GM12878 (cell line): ENCODE results near the gene MAP4K1. TPM values are rescaled to one million over a fixed set of nuclear protein-coding genes. Genes with fewer than 3 reads are reported as not detected.

Experiments used
- BACH1 ChIP-seq: fragments of 450-650 bp; IDR thresholded peaks from 2 replicates; pipeline ENCODE4 v1.6.1; 2017; ENCODE audit warnings: mild to moderate bottlenecking, borderline replicate concordance
- BMI1 ChIP-seq: fragments of 450-650 bp; IDR thresholded peaks from 2 replicates; pipeline ENCODE4 v1.6.1; 2016; ENCODE audit warnings: mild to moderate bottlenecking, moderate library complexity, borderline replicate concordance
- CREB1 ChIP-seq: IDR thresholded peaks from 2 replicates; pipeline ENCODE4 v1.6.1; 2012; ENCODE audit warnings: low read depth, mild to moderate bottlenecking, inconsistent platforms
- CUX1 ChIP-seq: IDR thresholded peaks from 2 replicates; pipeline ENCODE4 v1.6.1; 2012; ENCODE audit warnings: improper control_type of control experiment, low read depth, low read length; ENCODE audit not compliant: insufficient replicate concordance
- EZH2 ChIP-seq: IDR thresholded peaks from 2 replicates; pipeline ENCODE4 v1.6.1; 2012; ENCODE audit warnings: low read depth, mild to moderate bottlenecking, control low read depth, inconsistent platforms, low read length, borderline replicate concordance; ENCODE audit not compliant: control insufficient read depth
- MAX ChIP-seq: IDR thresholded peaks from 2 replicates; pipeline ENCODE4 v1.6.1; 2012; ENCODE audit warnings: low read depth, low read length, improper control_type of control experiment
- MYB ChIP-seq: fragments of 150-350 bp; IDR thresholded peaks from 2 replicates; pipeline ENCODE4 v1.6.1; 2014; ENCODE audit warnings: mild to moderate bottlenecking, low read depth, low read length, borderline replicate concordance
- NFYB ChIP-seq: IDR thresholded peaks from 2 replicates; pipeline ENCODE4 v1.6.1; 2011; ENCODE audit warnings: low read depth, mild to moderate bottlenecking, low read length, improper control_type of control experiment, moderate library complexity; ENCODE audit not compliant: insufficient read depth
- SKIL ChIP-seq: fragments of 450-650 bp; IDR thresholded peaks from 2 replicates; pipeline ENCODE4 v1.6.1; 2017; ENCODE audit warnings: mild to moderate bottlenecking, low read depth, inconsistent platforms; ENCODE audit not compliant: poor library complexity, severe bottlenecking
- STAT1 ChIP-seq: fragments of 450-650 bp; conservative IDR thresholded peaks from 2 replicates; pipeline ENCODE4 v1.6.1; 2014; ENCODE audit warnings: antibody characterized with exemption, mild to moderate bottlenecking
- YBX1 ChIP-seq: fragments of 450-650 bp; IDR thresholded peaks from 2 replicates; pipeline ENCODE4 v1.6.1; 2016; ENCODE audit warnings: antibody characterized with exemption
- YY1 ChIP-seq: IDR thresholded peaks from 2 replicates; pipeline ENCODE4 v1.6.1; 2011; ENCODE audit warnings: low read depth, mild to moderate bottlenecking, low read length
- ZNF274 ChIP-seq: IDR thresholded peaks from one replicate; pipeline ENCODE4 v1.8.0; 2011; ENCODE audit not compliant: insufficient read length, insufficient read depth
- ZNF592 ChIP-seq: fragments of 450-650 bp; IDR thresholded peaks from 2 replicates; pipeline ENCODE4 v1.6.1; 2017; ENCODE audit warnings: mild to moderate bottlenecking, moderate library complexity
- polyA plus RNA-seq, 11 experiments: library from polyadenylated mRNA; depleted of rRNA in 4 of 11; unstranded in 6 of 11; stranded (reverse) in 5 of 11; fragments of >200 nt; fragmentation: Nextera tagmentation in 4 of 11; fragmentation: Illumina TruSeq in 1 of 11; extraction: Ambion mirVana in 4 of 11; extraction: Trizol in 1 of 11; gene quantifications; 1 replicate in 1 of 11; 2 replicates in 10 of 11; pipeline versions ENCODE4 v1.2.1 to v1.2.3, GENCODE V29; 2011 to 2016; ENCODE audit warnings: inconsistent platforms in 2 of 11, missing spikeins in 2 of 11, low read depth in 1 of 11
- total RNA-seq, 4 experiments: library from RNA; depleted of rRNA in 3 of 4; stranded (reverse); fragments of >200 nt in 3 of 4; fragmentation: Illumina TruSeq in 1 of 4; extraction: Trizol in 1 of 4; gene quantifications; 2 replicates each; pipeline versions ENCODE4 v1.2.1 to v1.2.3, GENCODE V29; 2013 to 2021

Gene MAP4K1
- total and polyA plus RNA-seq, 10 of the 15 experiments (the other 5 are each of a cell fraction or from before 2014, with no cell fraction given) = 39.2 to 306 (median 140) TPM

- TF ChIP-seq ZNF592 (no peak), YBX1 (no peak), MYB (no peak), BACH1 (peak; percentile 97), CREB1 (0 out of 2 replicates have a peak, but pooled peaks have one; percentile 22), STAT1 (0 out of 2 replicates have a peak, but pooled peaks have one; percentile 15), ZNF274 (no peak), BMI1 (no peak), YY1 (peak; percentile 80), NFYB (no peak), EZH2 (no peak), MAX (peak; percentile 48; the same call in 1 of the 2 replicates), SKIL (no peak), CUX1 (no peak)
Observed at GRCh38 chr19:38647368-38647965, 29.7 kb upstream of the MAP4K1 start, which contains the start of gene ACTN4 (continued).
